RWPE1 (cell line): ENCODE data around the gene CDH13.

Source experiments
- CTCF ChIA-PET: fragments of 350-600 bp; sonication (Branson Sonifier 250); formaldehyde crosslinking; extraction: SDS; loops from one replicate; lab custom pipeline; 2021; lab: Yijun Ruan, JAX
- POLR2A ChIA-PET: fragments of 400-600 bp; formaldehyde crosslinking; extraction: SDS; loops from one replicate; lab custom pipeline; 2020; ENCODE audit warnings: antibody characterized with exemption; ENCODE audit not compliant: low non-redundant PET; lab: Yijun Ruan, JAX
- DNase-seq: peaks from one replicate; pipeline ENCODE4 v3.0.0; 2012; ENCODE audit warnings: low spot score
- H3K27ac ChIP-seq: fragments of 450-650 bp; 2 replicates; pipeline ENCODE4 v1.5.1; 2017
- CTCF ChIP-seq: fragments of 450-650 bp; conservative IDR thresholded peaks from 2 replicates; pipeline ENCODE4 v1.5.1; 2017; ENCODE audit warnings: low read depth, mild to moderate bottlenecking

Gene CDH13

GRCh38 chr16:83714286-83714685, 1087.5 kb downstream of the CDH13 start:
- CTCF ChIA-PET = no interaction called here
- no peak for DNase-seq
- POLR2A ChIA-PET = no interaction called here

DNA sequence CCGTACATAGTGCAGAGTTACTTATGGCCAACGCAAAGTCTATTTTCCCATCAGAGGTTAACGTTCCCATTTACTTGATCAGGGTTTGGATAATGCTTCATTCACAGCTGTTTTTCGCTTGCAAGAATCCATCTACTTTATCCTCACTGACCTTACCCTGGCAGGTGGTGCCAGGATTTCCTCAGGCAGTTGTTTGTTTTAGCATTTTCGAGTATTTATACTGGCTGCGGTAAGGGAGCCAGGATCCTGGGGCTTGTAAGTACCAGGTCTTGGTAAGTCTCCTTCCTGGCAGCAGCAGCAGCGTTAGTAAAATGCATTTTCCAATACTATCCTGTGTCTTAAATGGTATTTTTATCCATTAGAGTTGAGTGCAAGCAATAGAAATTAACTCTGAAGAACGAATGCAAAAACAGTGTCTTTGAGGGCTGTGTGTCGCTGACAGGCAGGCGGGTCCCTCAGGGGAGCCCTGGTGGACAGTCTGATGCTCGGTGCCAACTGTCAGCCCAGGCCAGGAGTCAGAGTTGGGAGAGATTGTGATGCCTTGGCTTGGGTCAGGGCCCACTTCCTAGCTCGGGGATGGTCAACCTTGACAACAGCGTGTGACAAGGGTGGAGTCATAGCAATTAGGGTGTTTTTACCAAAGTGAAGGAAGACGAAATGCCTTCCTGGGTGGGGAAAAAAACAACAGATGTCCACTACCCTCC, 1088.6 kb downstream of the CDH13 start:
- no peak overlapping the region for H3K27ac ChIP-seq
- TF ChIP-seq CTCF = no peak
- no peak for DNase-seq
- POLR2A ChIA-PET = no interaction called here
- CTCF ChIA-PET = no interaction called here

More at GRCh38 chr16:83714286-83714685, 1087.5 kb downstream of the CDH13 start:
- no peak for TF ChIP-seq CTCF
- H3K27ac ChIP-seq = no peak overlapping the region

GRCh38 chr16:83717308-83717707, 1090.5 kb downstream of the CDH13 start:
- H3K27ac ChIP-seq = no peak overlapping the region
- POLR2A ChIA-PET = no interaction called here
- TF ChIP-seq CTCF = no peak
- no peak for DNase-seq
- CTCF ChIA-PET = no interaction called here

- DNase-seq = no peak
- H3K27ac ChIP-seq = no peak overlapping the region
- no peak for TF ChIP-seq CTCF
- ChIA-PET POLR2A (no interaction called here), CTCF (no interaction called here)
Measured at GRCh38 chr16:83717814-83718213, 1091.0 kb downstream of the CDH13 start.

DNA sequence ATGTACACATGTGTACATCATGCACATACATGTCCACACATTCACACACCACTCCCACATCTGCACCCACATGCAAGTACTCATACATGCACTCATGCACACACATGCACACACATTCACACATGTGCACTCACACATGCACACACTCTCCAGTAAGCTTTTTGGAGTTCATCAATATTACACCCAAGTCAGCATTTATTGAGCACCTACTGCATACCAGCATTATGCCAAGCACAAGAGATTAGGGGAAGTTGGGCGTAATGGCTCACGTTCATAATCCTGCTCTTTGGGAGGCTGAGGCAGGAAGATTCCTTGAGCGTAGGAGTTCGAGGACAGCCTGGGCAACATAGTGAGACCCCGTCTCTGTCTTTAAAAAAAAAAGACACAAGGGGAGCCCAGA, 1093.4 kb downstream of the CDH13 start:
- no peak for DNase-seq
- POLR2A ChIA-PET = no interaction called here
- TF ChIP-seq CTCF = no peak
- H3K27ac ChIP-seq = no peak overlapping the region
- CTCF ChIA-PET = no interaction called here

DNA sequence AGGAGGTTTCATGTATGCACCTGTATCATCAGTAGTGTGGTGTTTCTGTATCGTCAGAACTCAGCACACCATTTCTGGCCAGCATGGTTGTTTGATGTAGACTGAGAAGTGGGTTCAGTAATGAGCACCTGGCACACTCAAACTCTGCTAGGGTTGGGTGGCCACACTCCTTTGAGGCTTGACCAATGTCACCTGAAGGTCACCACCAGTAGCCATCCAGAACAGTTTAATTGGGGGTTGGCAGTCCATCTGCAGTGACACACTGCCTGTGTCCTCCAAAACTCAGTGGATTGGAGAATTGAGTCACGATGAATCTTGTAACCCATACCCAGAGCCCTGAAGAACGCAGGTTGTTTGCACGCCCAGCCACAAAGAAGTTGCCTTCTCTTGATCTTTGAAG, 1094.2 kb downstream of the CDH13 start:
- no peak for DNase-seq
- no peak for TF ChIP-seq CTCF
- no peak overlapping the region for H3K27ac ChIP-seq
- ChIA-PET CTCF (no interaction called here), POLR2A (no interaction called here)

- no peak overlapping the region for H3K27ac ChIP-seq
- TF ChIP-seq CTCF = no peak
- CTCF ChIA-PET = no interaction called here
- POLR2A ChIA-PET = no interaction called here
- no peak for DNase-seq
Measured at GRCh38 chr16:83721676-83722075, 1094.9 kb downstream of the CDH13 start.
